ENCODE measurements around the gene FGFR2.

FGFR2 gene

GRCh38 chr10:121568275-121568674, 30.0 kb downstream of the FGFR2 start:
- no peak for DNase-seq (ENCODE audit: low read depth)
- H3K4me3 ChIP-seq (ENCODE audit: low read depth, low read length) = no peak overlapping the region
- no peak for TF ChIP-seq CTCF (IDR thresholded peaks at IDR 0.05; ENCODE audit: low read depth, low read length, missing control alignments)

- H3K4me3 ChIP-seq (ENCODE audit: low read depth, low read length) = no peak overlapping the region
- DNase-seq (ENCODE audit: low read depth) = no peak
- no peak for TF ChIP-seq CTCF (IDR thresholded peaks at IDR 0.05; ENCODE audit: low read depth, low read length, missing control alignments)
Measured at GRCh38 chr10:121567569-121567968, 30.7 kb downstream of the FGFR2 start.

GRCh38 chr10:121566755-121567154, 31.5 kb downstream of the FGFR2 start:
- no peak overlapping the region for H3K4me3 ChIP-seq (ENCODE audit: low read depth, low read length)
- DNase-seq (ENCODE audit: low read depth) = no peak
- TF ChIP-seq CTCF (IDR thresholded peaks at IDR 0.05; ENCODE audit: low read depth, low read length, missing control alignments) = no peak

- TF ChIP-seq CTCF (IDR thresholded peaks at IDR 0.05; ENCODE audit: low read depth, low read length, missing control alignments) = no peak
Measured at GRCh38 chr10:121559326-121560026, 38.8 kb downstream of the FGFR2 start.

GRCh38 chr10:121558238-121558637, 40.0 kb downstream of the FGFR2 start:
- no peak for DNase-seq (ENCODE audit: low read depth)
- no peak overlapping the region for H3K4me3 ChIP-seq (ENCODE audit: low read depth, low read length)
- TF ChIP-seq CTCF (IDR thresholded peaks at IDR 0.05; ENCODE audit: low read depth, low read length, missing control alignments) = no peak

More at GRCh38 chr10:121559326-121560026, 38.8 kb downstream of the FGFR2 start:
- no peak overlapping the region for H3K4me3 ChIP-seq (ENCODE audit: low read depth, low read length)
- no peak for DNase-seq (ENCODE audit: low read depth)

- DNase-seq (ENCODE audit: low read depth) = no peak
- TF ChIP-seq CTCF (IDR thresholded peaks at IDR 0.05; ENCODE audit: low read depth, low read length, missing control alignments) = no peak
- no peak overlapping the region for H3K4me3 ChIP-seq (ENCODE audit: low read depth, low read length)
Measured at GRCh38 chr10:121556918-121557573, 41.2 kb downstream of the FGFR2 start.

All from GM12864 (cell line).